Posterior cingulate gyrus (tissue), 11 donors: ENCODE measurements around the gene RINT1.

Source experiments
- DNase-seq, 10 donors: peaks; one replicate each; pipeline versions ENCODE4 v3.0.0 to v3.0.0-alpha.2; 2020 to 2021; ENCODE audit warnings: mixed read lengths in 3 of 10
- intact Hi-C: fragments of 100-400 bp; cut with DNase I; formaldehyde crosslinking; loops from one replicate; pipeline ENCODE4 v1.15.1; 2023

RINT1 gene

DNA sequence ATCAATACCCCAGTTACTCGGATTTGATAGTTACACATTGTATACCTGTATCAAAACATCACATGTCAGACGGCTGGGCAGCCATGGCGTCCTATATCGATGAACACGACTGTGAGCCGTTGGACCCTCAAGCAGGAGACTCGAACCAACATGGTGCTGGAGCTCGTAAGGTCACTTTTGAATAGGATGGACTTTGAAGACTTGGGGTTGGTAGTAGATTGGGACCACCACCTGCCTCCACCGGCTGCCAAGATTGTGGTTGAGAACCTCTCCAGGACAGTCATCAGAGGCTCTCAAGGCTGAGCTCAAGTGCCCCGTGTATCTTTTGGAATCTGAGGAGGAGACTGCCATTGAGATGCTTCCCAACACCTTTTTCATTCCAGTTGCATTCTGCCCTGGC is 1.9 kb upstream of the RINT1 start:
- intact Hi-C loops = no loop called here
- DNase-seq = no peak

DNA sequence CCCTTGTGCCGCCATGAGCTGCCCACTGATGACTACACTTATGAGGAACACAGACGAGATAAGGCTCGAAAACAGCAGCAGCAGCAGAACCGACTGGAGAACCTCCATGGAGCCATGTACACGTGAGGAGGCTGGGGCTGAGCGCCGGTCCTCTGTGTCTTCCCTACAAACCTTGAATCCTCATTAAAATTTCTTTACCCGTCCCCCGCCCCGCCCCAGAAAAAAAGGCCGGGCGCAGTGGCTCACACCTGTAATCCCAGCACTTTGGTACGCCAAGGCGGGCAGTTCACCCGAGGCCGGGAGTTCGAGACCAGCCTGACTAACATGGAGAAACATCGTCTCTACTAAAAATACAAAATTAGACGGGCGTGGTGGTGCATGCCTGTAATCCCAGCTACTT is 1.5 kb upstream of the RINT1 start:
- intact Hi-C loops = no loop called here
- peak in 1 of 10 donors; percentile 62 for DNase-seq

DNA sequence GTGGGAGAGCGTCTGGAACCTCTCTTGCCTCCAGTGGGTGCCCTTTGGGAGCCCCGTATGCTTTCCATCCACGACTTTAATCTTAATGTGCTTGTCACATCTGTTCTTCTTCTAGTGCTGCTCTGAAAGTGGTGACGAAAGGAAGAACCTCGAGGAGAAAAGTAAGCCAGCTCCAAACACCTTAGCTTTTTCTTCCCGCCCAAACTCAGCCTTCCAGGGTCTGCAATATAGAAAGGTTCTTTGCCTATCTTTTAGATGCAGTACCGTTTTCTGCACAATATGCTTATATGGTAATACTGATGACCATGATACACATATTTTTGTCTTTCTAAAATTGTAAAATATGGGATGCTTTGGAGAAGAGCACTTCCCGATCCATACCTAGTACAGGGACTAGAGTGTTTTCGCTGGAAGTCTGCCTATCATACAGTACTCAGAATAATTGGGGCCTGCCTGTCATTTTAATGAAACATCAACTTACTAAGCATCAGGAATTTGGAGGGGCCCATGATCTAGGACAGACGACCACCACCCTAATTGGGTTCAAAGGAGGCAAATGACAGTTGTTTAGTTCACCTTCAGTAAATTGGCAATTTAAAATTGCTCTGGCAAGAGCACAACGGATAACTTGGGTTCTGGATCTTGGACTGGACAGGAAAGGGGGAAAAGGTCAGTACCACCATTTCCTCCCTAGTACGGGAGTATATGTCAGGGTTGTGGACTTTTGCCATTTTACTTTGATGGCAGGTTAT is 884 bp downstream of the RINT1 start:
- no peak for DNase-seq
- intact Hi-C loops = no loop called here

DNA sequence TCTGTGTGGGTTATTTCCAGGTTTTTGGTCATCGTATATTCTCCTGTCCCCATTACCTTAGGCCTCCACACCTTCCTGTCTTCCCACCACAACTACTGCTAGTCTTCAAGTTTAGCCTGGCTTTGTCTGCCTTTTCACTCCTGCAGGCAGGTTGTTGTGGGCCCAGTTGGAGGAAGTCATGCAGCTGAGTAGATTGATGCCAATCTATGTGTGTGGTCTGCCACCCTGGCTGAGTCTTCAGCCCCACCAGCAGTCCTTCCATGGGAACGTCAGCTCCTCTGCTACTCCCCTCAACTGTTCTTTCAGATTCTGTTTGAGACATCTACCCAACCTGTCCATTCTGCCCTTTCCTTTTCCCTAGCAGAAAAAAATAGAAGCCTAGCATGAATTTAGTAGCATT is 6.3 kb downstream of the RINT1 start:
- DNase-seq = no peak

DNA sequence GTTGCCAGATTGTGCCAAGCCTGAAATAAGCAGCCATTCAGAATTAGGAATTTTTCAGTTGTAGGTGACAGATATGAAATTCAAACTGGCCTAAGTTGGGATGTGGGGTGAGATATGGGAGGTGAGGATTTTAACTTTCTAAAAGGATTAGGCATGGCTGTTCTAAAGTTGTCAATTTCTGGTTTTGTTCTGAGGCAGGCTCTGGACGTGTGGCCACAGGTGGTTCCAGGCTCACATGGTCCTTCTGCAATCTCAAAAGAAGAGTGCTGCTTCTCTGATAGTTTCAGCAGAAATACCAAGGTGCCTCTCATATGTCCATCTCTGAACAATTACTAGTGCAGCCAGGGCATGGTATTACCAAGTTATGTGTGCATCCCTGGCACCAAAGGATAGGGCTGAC is 27.9 kb downstream of the RINT1 start:
- intact Hi-C loops = no loop called here
- DNase-seq = no peak

More for the DNA sequence above, 6.3 kb downstream of the RINT1 start:
- intact Hi-C loops = no loop called here

DNA sequence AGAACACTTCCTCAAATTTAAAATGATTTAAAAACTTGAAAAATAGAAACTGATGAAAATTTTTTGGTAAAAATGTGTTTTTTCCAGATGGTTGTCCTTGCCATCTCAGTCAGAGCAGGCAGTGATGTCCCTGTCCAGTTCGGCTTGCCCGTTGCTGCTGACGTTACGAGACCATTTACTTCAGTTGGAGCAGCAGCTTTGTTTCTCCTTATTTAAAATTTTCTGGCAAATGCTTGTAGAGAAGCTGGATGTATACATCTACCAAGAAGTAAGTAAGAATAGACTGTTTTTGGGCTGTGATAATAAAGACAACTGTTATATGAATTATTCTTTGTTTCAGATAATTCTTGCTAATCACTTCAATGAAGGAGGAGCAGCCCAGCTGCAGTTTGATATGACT is 33.2 kb downstream of the RINT1 start:
- intact Hi-C loops = no loop called here
- DNase-seq = no peak

DNA sequence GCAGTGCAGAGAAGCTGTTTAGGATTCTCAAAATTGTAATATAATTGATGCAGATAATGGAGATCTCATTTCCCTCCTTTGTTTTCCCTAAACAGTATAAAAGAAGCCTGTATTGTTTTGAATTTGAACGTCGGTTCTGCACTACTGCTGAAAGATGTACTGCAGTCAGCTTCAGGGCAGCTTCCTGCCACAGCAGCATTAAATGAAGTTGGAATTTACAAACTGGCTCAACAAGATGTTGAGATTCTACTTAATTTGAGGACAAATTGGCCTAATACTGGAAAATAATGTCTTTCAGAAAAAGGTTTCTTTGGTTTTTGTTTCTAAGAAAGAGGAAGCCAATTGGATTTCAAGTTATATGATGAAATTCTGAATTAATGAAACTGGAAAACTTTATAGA is 35.0 kb downstream of the RINT1 start:
- no peak for DNase-seq
- intact Hi-C loops = no loop called here

DNA sequence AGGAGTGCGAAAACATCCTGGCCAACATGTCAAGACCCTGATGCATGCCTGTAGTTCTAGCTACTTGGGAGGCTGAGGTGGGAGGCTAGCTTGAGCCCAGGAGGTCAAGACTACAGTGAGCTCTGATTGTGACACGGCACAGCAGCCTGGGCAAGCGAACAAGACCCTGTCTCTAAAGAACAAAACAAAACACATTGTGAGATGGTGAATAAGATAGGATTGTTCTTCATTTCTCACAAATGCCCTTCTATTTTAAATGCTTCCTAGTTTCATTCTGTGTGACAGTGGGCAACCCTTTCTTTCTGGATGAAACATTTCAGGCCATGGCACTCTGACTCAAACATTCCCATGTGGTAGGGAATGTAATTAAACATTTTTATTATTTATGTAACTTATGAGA is 35.8 kb downstream of the RINT1 start:
- DNase-seq = no peak
- intact Hi-C loops = no loop called here

DNA sequence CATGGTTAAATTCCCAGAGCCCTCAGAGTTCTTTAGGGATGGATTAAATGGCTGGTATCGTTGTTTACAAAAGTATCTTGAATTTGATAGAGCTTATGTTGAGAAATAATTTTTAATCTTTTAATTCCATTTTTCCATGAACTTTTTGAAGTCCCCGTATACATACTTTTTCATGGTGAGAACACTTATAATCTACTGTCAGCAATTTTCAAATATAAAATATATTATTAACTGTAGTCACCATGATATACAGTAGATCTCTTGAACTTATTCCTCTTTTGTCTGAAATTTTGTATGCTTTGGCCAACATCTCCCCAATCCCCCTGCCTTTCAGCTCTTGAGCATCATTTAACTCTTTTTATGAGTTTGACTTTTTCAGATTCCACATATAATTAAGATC is 39.9 kb downstream of the RINT1 start:
- intact Hi-C loops = no loop called here

DNA sequence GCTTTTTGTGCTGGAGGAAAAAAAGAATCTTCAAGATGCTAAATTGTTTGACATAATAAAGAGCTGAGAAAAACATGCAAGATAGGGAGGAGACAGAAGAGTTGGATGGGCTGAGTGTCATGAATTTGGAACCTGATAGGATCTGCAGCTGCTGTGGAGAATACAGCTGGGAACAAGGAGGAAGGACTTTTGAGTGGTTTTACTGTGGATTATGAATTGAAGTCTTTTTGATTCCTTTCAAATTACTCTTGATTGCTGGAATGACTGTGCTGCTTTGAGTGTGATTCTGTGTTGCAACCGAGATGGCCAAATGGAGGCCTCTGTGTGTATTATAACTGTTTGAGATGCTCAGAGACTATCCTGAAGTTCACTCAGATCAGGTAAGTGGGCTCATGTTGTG is 45.2 kb downstream of the RINT1 start:
- intact Hi-C loops = no loop called here
- DNase-seq = no peak

More for the DNA sequence above, 39.9 kb downstream of the RINT1 start:
- no peak for DNase-seq

DNA sequence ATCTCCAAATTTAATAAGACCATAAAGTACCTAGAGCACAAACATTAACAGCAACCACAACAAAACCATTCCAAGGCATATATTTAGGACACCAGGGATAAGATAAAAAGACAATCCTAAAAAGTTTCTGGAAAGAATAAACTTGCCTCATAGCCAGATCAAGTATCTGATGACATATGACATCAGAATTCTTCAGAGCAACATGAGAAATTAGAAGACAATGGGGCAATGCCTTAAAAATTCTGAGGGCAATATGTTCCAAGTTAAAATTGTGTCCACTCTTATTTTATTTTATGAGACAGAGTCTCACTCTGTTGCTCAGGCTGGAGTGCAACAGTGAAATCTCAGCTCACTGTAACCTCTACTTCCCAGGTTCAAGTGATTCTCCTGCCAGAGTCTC is 46.5 kb downstream of the RINT1 start:
- intact Hi-C loops = no loop called here
- no peak for DNase-seq

DNA sequence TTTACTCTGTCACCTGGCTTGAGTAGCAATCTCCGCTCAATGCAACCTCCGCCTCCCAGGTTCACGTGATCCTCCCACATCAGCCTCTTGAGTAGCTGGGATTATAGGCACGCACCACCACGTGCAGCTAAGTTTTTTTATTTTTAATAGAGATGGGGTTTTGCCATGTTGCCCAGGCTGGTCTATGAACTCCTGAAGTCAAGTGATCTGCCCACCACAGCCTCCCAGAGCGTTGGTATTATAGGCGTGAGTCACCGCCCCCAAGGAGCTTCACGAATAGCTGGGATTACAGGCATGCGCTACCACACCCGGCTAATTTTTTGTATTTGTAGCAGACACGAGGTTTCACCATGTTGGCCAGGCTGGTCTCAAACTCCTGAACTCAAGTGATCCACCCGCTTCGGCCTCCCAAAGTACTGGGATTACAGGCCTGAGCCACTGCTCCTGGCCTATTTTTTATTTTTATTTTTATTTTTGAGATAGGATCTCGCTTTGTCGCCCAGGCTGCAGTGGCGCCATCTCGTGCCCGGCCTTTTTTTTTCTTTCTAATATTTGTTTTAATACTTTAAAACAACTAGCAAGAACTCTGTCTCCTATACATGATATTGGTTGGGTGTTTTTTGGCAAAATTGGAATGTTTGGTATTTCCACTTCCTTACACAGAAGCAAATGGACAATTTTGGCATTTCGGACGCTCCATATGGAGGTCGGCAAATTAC is 48.2 kb downstream of the RINT1 start:
- intact Hi-C loops = no loop called here
- DNase-seq = no peak

DNA sequence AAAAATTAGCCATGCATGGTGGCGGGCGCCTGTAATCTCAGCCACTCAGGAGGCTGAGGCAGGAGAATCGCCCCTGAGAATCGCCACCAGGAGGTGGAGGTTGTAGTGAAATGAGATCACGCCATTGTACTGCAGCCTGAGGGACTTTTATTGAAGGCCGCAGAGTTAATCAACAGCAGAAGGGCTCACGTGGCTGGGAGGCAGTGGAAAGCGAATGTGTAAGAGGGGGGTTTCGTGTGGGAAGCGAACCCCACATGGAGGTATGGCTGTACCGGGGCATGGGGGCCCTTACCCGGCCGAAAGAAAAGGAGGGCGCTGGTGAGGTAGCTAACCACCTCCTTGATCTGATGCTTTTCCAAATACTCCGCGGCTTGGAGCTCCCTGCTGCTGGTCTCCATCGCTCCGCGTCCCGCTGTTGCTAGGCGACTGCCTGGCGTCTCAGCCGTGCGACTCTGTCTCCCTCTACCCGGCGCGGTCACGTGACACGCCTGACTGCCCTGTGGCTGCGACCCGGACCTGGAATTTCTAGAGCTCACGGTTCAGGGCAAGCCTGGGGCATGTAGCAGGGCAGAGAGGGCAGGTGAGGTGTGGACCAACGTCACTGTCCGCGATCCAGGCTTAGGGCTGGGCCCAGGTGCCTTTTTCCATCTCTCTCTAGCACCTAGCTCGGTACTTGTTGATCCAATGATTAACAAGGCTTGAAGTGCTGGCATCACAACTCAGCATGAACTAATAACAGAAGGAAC is 49.2 kb downstream of the RINT1 start, which contains the start of gene EFCAB10:
Gene EFCAB10, minus strand, starts transcription at position 428 of the 746 bp plus-strand sequence. Its CDS starts 30 bp downstream, at position 398.
- DNase-seq = peak; percentile 72 to 97 (median 83)
- intact Hi-C loops = no loop called here

DNA sequence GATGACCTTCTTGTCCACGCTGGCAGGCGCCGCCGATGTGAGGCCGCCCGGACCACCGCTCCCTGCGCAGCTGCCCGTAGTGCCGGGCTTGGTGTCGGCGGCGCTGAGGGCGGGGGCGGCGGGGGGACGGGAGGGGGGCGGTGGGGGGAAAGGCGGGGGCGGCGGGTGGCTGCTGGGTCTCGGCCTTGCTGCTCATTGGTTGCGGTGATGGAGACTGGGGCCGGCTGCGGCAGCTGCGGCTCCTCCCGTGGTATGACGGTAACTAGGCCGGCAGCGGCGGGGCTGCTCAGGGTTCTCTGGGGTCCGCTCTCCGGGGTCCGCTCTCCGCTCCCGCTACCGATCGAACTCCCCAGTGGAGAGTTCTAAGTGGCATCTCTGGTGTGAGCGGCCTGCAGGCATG is 51.1 kb downstream of the RINT1 start:
- no peak for DNase-seq

DNA sequence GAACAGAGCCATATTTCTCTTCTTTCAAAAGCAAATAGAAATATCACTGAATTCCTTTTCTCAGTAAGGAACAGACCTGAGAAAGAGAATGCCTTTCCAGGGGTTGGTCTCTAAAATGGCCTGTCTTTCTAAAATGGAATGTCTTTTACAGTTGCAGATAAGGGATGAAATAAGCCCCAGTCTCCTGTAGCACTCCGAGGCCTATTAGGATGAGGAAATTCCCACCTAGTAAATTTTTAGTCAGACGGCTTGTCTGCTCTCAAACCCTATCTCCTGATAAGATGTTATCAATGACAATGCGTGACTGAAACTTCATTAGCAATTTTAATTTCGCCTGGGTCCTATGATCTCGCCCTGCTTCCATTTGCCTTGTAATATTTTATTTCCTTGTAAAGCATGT is 52.2 kb downstream of the RINT1 start:
- intact Hi-C loops = no loop called here

More for the DNA sequence above, 51.1 kb downstream of the RINT1 start:
- intact Hi-C loops = no loop called here

DNA sequence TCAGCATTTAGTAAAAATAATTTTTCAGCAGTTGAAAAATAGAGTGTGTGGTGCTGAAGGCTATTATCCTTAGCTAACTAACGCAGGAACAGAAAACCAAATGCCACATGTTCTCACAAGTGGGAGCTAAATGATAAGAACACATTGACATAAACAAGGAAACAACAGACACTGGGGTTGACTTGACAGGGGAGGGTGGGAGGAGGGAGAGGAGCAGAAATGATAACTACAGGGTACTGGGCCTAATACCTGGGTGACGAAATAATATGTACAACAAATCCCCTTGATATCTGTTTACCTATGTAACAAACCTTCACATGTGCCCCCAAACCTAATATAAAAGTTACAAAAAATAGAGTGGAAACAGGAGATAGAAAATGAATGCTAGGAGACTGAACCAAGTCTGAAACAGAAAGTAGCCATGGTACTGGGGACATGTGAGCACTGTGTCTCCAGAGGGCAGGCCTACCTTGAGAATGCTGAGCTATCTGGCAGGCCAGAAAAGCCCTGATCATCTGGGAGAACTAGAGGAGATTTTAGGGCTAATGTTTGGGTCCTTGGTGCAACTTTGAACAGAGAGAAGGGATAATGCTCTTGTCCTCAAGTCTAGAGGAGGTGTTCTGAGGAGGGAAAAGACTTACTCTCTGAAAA is 54.0 kb downstream of the RINT1 start:
- DNase-seq = no peak
- intact Hi-C loops = loop anchor here (5.0 kb wide), 1 partner anchor 184 kb away; no protein-coding TSS in a partner anchor

More for the DNA sequence above, 52.2 kb downstream of the RINT1 start:
- DNase-seq = no peak

DNA sequence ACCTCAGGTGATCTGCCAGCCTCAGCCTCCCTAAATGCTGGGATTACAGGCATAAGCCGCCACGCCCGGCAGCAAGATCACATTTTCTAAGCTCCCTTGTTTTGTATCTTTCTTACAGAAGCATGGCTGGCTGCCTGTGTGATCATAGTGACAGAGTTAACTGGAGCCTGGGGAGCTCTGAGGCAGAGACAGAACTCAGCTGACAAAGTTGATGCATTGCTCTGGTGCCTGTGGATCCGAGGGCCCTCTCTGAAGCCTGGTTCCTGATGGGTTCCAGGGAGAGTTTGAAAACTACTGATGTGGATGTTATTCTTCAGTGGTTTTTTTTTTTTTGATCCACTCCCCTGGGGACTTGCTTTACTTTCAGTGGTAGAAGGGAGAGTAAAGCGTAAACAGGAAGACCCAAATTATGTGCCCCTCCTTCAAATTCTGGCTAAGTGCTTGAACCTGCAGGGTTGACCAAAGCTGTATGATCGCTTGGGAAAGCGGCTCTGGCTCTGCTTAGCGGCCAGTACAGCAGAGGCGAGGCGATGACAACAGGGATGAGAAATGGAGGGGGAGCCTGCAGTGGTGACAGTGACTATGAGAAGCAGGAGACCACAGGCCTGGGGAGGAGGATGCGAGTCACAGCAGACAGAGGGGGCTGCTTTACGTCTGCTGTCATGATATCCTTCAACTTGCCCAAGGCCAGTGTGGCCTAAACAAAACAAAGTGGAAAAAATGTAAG is 56.1 kb downstream of the RINT1 start:
- intact Hi-C loops = loop anchor here (5.0 kb wide), 1 partner anchor 186 kb away; no protein-coding TSS in a partner anchor
- no peak for DNase-seq

DNA sequence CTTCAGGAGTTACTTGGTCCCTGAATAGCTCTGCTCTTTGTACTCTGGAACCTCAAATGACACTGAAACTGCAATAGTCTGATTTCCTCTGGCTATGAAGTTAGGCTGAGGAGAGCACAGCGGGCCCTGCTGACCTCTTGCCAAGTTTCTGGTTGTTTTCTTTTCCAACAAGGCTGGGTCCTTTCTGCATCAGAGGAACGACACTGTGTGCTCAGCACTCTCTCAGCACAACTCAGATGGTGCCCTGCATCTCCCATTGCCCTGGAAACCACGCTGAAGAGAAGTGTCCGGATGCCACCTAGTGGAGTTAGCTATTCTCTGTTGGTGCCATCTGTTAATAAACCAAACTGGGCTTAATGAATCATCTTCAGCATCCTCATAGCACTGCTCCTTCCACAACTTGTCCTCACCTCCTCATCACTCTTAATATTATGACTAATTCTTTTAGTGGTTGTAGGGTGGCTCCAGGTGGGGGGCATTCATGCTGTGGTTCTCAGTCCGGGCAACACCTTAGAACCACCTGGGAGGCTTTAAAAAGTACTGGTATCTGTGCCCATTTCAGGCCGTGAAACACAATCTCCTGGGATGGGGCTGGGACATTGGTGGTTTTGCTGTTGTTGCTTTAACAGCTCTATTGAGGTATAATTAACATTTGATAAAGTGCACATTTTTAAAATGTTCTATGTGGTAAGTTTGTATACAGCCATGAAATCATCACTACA is 57.5 kb downstream of the RINT1 start:
- DNase-seq = peak; percentile 56 to 96 (median 75)
- intact Hi-C loops = loop anchor here (5.0 kb wide), 1 partner anchor 187 kb away; no protein-coding TSS in a partner anchor

DNA sequence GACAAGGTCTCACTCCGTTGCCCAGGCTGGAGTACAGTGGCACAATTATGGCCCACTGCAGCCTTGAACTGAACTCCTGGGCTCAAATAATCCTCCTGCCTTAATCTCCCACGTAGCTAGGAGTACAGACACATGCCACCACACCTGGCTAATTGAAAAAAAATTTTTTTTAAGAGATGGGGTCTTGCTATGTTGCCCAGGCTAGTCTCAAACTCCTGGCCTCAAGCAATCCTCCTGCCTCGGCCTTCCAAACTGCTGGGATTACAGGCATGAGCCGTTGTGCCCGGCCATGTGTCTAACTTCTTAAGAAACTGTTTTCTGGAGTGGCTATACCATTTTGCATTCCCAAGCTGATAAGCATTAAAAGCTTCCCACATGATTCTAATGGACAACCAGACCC is 58.8 kb downstream of the RINT1 start:
- intact Hi-C loops = no loop called here
- no peak for DNase-seq
